Hepatocyte (in vitro differentiated cells): ENCODE results near the gene FLT1. TPM values are rescaled to one million over a fixed set of nuclear protein-coding genes. Genes with fewer than 3 reads are reported as not detected.

ENCODE experiments used
- DNase-seq: peaks from one replicate; pipeline ENCODE4 v3.0.0-alpha.2; 2016; ENCODE audit warnings: low spot score
- H2AFZ ChIP-seq: fragments of 200-600 bp; sonication (generic); 2 replicates; pipeline ENCODE4 v1.6.0; 2016; ENCODE audit warnings: antibody characterized with exemption, mild to moderate bottlenecking
- H3K27ac ChIP-seq: fragments of 200-600 bp; sonication (generic); 2 replicates; pipeline ENCODE4 v1.5.1; 2016; ENCODE audit warnings: mild to moderate bottlenecking
- H3K27me3 ChIP-seq: fragments of 200-600 bp; sonication (generic); 2 replicates; pipeline ENCODE4 v1.6.1; 2016
- H3K36me3 ChIP-seq: fragments of 200-600 bp; sonication (generic); replicated peaks from 2 replicates; pipeline ENCODE4 v1.5.1; 2016; ENCODE audit warnings: low read depth; ENCODE audit not compliant: insufficient read depth
- H3K4me1 ChIP-seq: fragments of 200-600 bp; sonication (generic); 2 replicates; pipeline ENCODE4 v1.5.1; 2016; ENCODE audit warnings: mild to moderate bottlenecking, moderate library complexity; ENCODE audit not compliant: insufficient read depth
- H3K4me2 ChIP-seq: fragments of 200-600 bp; sonication (generic); 2 replicates; pipeline ENCODE4 v1.6.0; 2016
- H3K4me3 ChIP-seq: fragments of 200-600 bp; sonication (generic); 2 replicates; pipeline ENCODE4 v1.5.1; 2016; ENCODE audit warnings: mild to moderate bottlenecking
- H3K79me2 ChIP-seq: fragments of 200-600 bp; sonication (generic); 2 replicates; pipeline ENCODE4 v1.6.0; 2017; ENCODE audit warnings: mild to moderate bottlenecking
- H3K9me2 ChIP-seq: fragments of 200-600 bp; sonication (generic); replicated peaks from 2 replicates; pipeline ENCODE4 v1.6.0; 2017; ENCODE audit warnings: mild to moderate bottlenecking; ENCODE audit not compliant: insufficient read depth
- H3K9me3 ChIP-seq: fragments of 200-600 bp; sonication (generic); 2 replicates; pipeline ENCODE4 v1.5.1; 2016; ENCODE audit warnings: low read depth, mild to moderate bottlenecking
- H4K20me1 ChIP-seq: fragments of 200-600 bp; sonication (generic); 2 replicates; pipeline ENCODE4 v1.6.0; 2016; ENCODE audit warnings: mild to moderate bottlenecking; ENCODE audit not compliant: insufficient read depth, poor library complexity, severe bottlenecking
- CTCF ChIP-seq: fragments of 200-600 bp; sonication (generic); IDR thresholded peaks from 2 replicates; pipeline ENCODE4 v1.5.1; 2016; ENCODE audit warnings: antibody characterized with exemption, mild to moderate bottlenecking; ENCODE audit not compliant: poor library complexity
- EZH2 ChIP-seq: fragments of 200-600 bp; sonication (generic); IDR thresholded peaks from 2 replicates; pipeline ENCODE4 v1.6.1; 2016; ENCODE audit warnings: antibody characterized with exemption, mild to moderate bottlenecking, borderline replicate concordance
- EZH2phosphoT487 ChIP-seq: fragments of 200-600 bp; sonication (generic); IDR thresholded peaks from one replicate; pipeline ENCODE4 v1.6.1; 2018; ENCODE audit warnings: antibody characterized with exemption, mild to moderate bottlenecking, low read depth, moderate library complexity; ENCODE audit not compliant: unreplicated experiment, severe bottlenecking
- WGBS: methylation state at CpG from one replicate; pipeline ENCODE4 v1.1.6; 2016; ENCODE audit warnings: low lambda C conversion rate; ENCODE audit errors: missing lambda C conversion rate; 5-methylcytosine and 5-hydroxymethylcytosine counted together
- polyA plus RNA-seq: library from polyadenylated mRNA; unstranded; fragments of >200 nt; fragmentation: Nextera tagmentation; extraction: Ambion mirVana; gene quantifications from 2 replicates; pipeline ENCODE4 v1.2.1, GENCODE V29; 2016
- total RNA-seq: library from RNA; depleted of rRNA; stranded (reverse); fragments of >200 nt; gene quantifications from 2 replicates; pipeline ENCODE4 v1.2.3, GENCODE V29; 2014

Gene FLT1
- total and polyA plus RNA-seq, 2 experiments from 2014 or later, result 30.4 to 40.1 TPM

- no peak overlapping the region for H3K4me3 ChIP-seq
- peaks cover 50% of the 10 kb centered on the region for H3K27me3 ChIP-seq
- no peak for DNase-seq
- H3K4me2 ChIP-seq, result no peak overlapping the region
- H2AFZ ChIP-seq, result no peak overlapping the region
- peaks cover 10% of the 10 kb centered on the region for H3K4me1 ChIP-seq
- no peak overlapping the region for H3K27ac ChIP-seq
- no peaks in the 10 kb centered on the region for H3K36me3 ChIP-seq
- H3K79me2 ChIP-seq, result no peaks in the 10 kb centered on the region
- 54% methylated on average over 1 of the region's 1 CpG for WGBS
- no peaks in the 10 kb centered on the region for H4K20me1 ChIP-seq
- H3K9me3 ChIP-seq, result no peaks in the 10 kb centered on the region
- no peaks in the 10 kb centered on the region for H3K9me2 ChIP-seq
- no peak for TF ChIP-seq EZH2phosphoT487
- TF ChIP-seq CTCF, result no peak
- TF ChIP-seq EZH2, result no peak
Measured at GRCh38 chr13:28529836-28530235, 34.9 kb upstream of the FLT1 start.

- no peak for TF ChIP-seq CTCF
- TF ChIP-seq EZH2phosphoT487, result no peak
- TF ChIP-seq EZH2, result no peak
- H3K9me2 ChIP-seq, result no peaks in the 10 kb centered on the region
- no peaks in the 10 kb centered on the region for H3K79me2 ChIP-seq
- H3K4me3 ChIP-seq, result no peak overlapping the region
- peaks cover 50% of the 10 kb centered on the region for H3K27me3 ChIP-seq
- no peak overlapping the region for H2AFZ ChIP-seq
- H3K4me1 ChIP-seq, result peaks cover 10% of the 10 kb centered on the region
- no peak overlapping the region for H3K27ac ChIP-seq
- no peak overlapping the region for H3K4me2 ChIP-seq
- no peaks in the 10 kb centered on the region for H3K9me3 ChIP-seq
- 84% methylated on average over 3 of the region's 3 CpGs for WGBS
- DNase-seq, result no peak
- H3K36me3 ChIP-seq, result no peaks in the 10 kb centered on the region
- no peaks in the 10 kb centered on the region for H4K20me1 ChIP-seq
Measured at GRCh38 chr13:28528848-28529247, 33.9 kb upstream of the FLT1 start.

GRCh38 chr13:28528388-28528787 is 33.5 kb upstream of the FLT1 start:
- Histone ChIP-seq H2AFZ (no peak overlapping the region), H3K4me1 (peaks cover 10% of the 10 kb centered on the region), H3K27me3 (peaks cover 46% of the 10 kb centered on the region), H3K79me2 (no peaks in the 10 kb centered on the region), H3K9me2 (no peaks in the 10 kb centered on the region), H3K4me2 (no peak overlapping the region), H3K27ac (no peak overlapping the region), H3K4me3 (no peak overlapping the region), H3K9me3 (no peaks in the 10 kb centered on the region), H4K20me1 (no peaks in the 10 kb centered on the region), H3K36me3 (no peaks in the 10 kb centered on the region)
- DNase-seq, result no peak
- WGBS, result 76% methylated on average over 3 of the region's 3 CpGs
- TF ChIP-seq EZH2phosphoT487 (no peak), EZH2 (no peak), CTCF (no peak)

- Histone ChIP-seq H2AFZ (no peak overlapping the region), H4K20me1 (no peaks in the 10 kb centered on the region), H3K9me3 (no peaks in the 10 kb centered on the region), H3K79me2 (no peaks in the 10 kb centered on the region), H3K27me3 (peaks cover 40% of the 10 kb centered on the region), H3K36me3 (no peaks in the 10 kb centered on the region), H3K9me2 (no peaks in the 10 kb centered on the region), H3K4me3 (no peak overlapping the region), H3K4me1 (peaks cover 10% of the 10 kb centered on the region), H3K27ac (no peak overlapping the region), H3K4me2 (no peak overlapping the region)
- no peak for TF ChIP-seq EZH2
- TF ChIP-seq EZH2phosphoT487, result no peak
- no peak for TF ChIP-seq CTCF
- DNase-seq, result no peak
- WGBS, result 83% methylated on average over 13 of the region's 13 CpGs
Measured at GRCh38 chr13:28527629-28528028, 32.7 kb upstream of the FLT1 start.
